HG02840 (cell line): ENCODE data around the gene GNAL.
"Not testable (repeated sequence)": the region's sequence is repeated elsewhere in the genome, so short reads cannot be mapped to it uniquely, and the experiment has no call there.

Source experiments
- ATAC-seq: cut with Tn5 transposase; IDR thresholded peaks from one replicate; pipeline ENCODE4 v1.9.1; 2021; ENCODE audit warnings: mild to moderate bottlenecking, moderate library complexity, moderate number of reproducible peaks; ENCODE audit not compliant: unreplicated experiment, low FRiP score

The GNAL gene

GRCh38 chr18:11891737-11892136, 202.7 kb downstream of the GNAL start:
- no peak for ATAC-seq

- ATAC-seq = not testable (repeated sequence)
Measured at GRCh38 chr18:11892438-11892837, 203.4 kb downstream of the GNAL start.

- no peak for ATAC-seq
Measured at GRCh38 chr18:11897781-11898180, 208.7 kb downstream of the GNAL start.

GRCh38 chr18:11899063-11899462, 210.0 kb downstream of the GNAL start:
- ATAC-seq = no peak

GRCh38 chr18:11901826-11902438, 212.9 kb downstream of the GNAL start:
- ATAC-seq = no peak

- ATAC-seq = no peak
Measured at GRCh38 chr18:11902522-11903292, 213.6 kb downstream of the GNAL start.

GRCh38 chr18:11905613-11906012, 216.5 kb downstream of the GNAL start:
- ATAC-seq = no peak

GRCh38 chr18:11906176-11906575, 217.1 kb downstream of the GNAL start:
- no peak for ATAC-seq

- ATAC-seq = no peak
Measured at GRCh38 chr18:11906926-11907874, 218.1 kb downstream of the GNAL start.

- ATAC-seq = peak; percentile 84
Measured at GRCh38 chr18:11908182-11909060, 219.4 kb downstream of the GNAL start, which contains the start of gene MPPE1. Gene MPPE1, minus strand, starts transcription at chr18:11908317. Its CDS starts 11,053 bp downstream, at chr18:11897264.

GRCh38 chr18:11909061-11909455, 220.0 kb downstream of the GNAL start:
- ATAC-seq = peak; percentile 34

- no peak for ATAC-seq
Measured at GRCh38 chr18:11909591-11910026, 220.5 kb downstream of the GNAL start.

GRCh38 chr18:11916880-11917279, 227.8 kb downstream of the GNAL start:
- not testable (repeated sequence) for ATAC-seq

GRCh38 chr18:11919522-11919921, 230.5 kb downstream of the GNAL start:
- not testable (repeated sequence) for ATAC-seq

- ATAC-seq = no peak
Measured at GRCh38 chr18:11923450-11923849, 234.4 kb downstream of the GNAL start.

- ATAC-seq = no peak
Measured at GRCh38 chr18:11925800-11926481, 236.9 kb downstream of the GNAL start.

- ATAC-seq = no peak
Measured at GRCh38 chr18:11927497-11927896, 238.4 kb downstream of the GNAL start.

- ATAC-seq = no peak
Measured at GRCh38 chr18:11932393-11932792, 243.3 kb downstream of the GNAL start.
